Testis (tissue), 2 donors: ENCODE data around the gene BCAS3.

Experiments used
- CTCF ChIP-seq, 3 experiments: fragments of 450-650 bp in 2 of 3; fragments of 200-600 bp in 1 of 3; sonication (generic) in 1 of 3; IDR thresholded peaks; one replicate each; pipeline ENCODE4 v1.5.1; 2016 to 2019; ENCODE audit warnings: antibody characterized with exemption in 3 of 3, mild to moderate bottlenecking in 2 of 3, moderate library complexity in 1 of 3
- POLR2A ChIP-seq: fragments of 450-650 bp; IDR thresholded peaks from one replicate; pipeline ENCODE4 v1.6.1; 2017; ENCODE audit warnings: antibody characterized with exemption, mild to moderate bottlenecking, moderate library complexity

GRCh38 chr17:61305024-61305423 lies 627.4 kb downstream of the BCAS3 start:
- no peak for TF ChIP-seq CTCF (IDR thresholded peaks at IDR 0.05)
- no peak for TF ChIP-seq POLR2A
